ENCODE data around the gene FZR1.

FZR1 gene

GRCh38 chr19:3474010-3474409, 32.1 kb upstream of the FZR1 start:
- DNase-seq (ENCODE audit: low read depth in 2 of 2) = no peak

- no peak for DNase-seq (ENCODE audit: low read depth in 2 of 2)
These were observed 31.5 kb upstream of the FZR1 start for GRCh38 chr19:3474614-3475013.

- DNase-seq (ENCODE audit: low read depth in 2 of 2) = no peak
These were observed 30.7 kb upstream of the FZR1 start for GRCh38 chr19:3475449-3475848.

- DNase-seq (ENCODE audit: low read depth in 2 of 2) = no peak
These were observed 29.3 kb upstream of the FZR1 start for GRCh38 chr19:3476830-3477229.

GRCh38 chr19:3477506-3477905, 28.6 kb upstream of the FZR1 start:
- no peak for DNase-seq (ENCODE audit: low read depth in 2 of 2)

GRCh38 chr19:3477951-3478350, 28.2 kb upstream of the FZR1 start:
- DNase-seq (ENCODE audit: low read depth in 2 of 2) = no peak

GRCh38 chr19:3478409-3479176, 27.5 kb upstream of the FZR1 start:
- DNase-seq (ENCODE audit: low read depth in 2 of 2) = no peak

- DNase-seq (ENCODE audit: low read depth in 2 of 2) = peak in 1 of 2 donors; percentile 28
These were observed 26.8 kb upstream of the FZR1 start for GRCh38 chr19:3479177-3479833.

- DNase-seq (ENCODE audit: low read depth in 2 of 2) = peak in 1 of 2 donors; percentile 26
These were observed 26.3 kb upstream of the FZR1 start for GRCh38 chr19:3479834-3480215.

GRCh38 chr19:3480383-3481091, 25.6 kb upstream of the FZR1 start, which contains the start of gene SMIM24:
TSS of gene SMIM24 (minus strand) at chr19:3480525. CDS start at chr19:3480463, 62 bp downstream.
- no peak for DNase-seq (ENCODE audit: low read depth in 2 of 2)

- DNase-seq (ENCODE audit: low read depth in 2 of 2) = no peak
These were observed 24.6 kb upstream of the FZR1 start for GRCh38 chr19:3481241-3482090.

GRCh38 chr19:3482507-3483225, 23.4 kb upstream of the FZR1 start:
- DNase-seq (ENCODE audit: low read depth in 2 of 2) = no peak

- no peak for DNase-seq (ENCODE audit: low read depth in 2 of 2)
These were observed 22.9 kb upstream of the FZR1 start, which contains the start of gene SMIM44 for GRCh38 chr19:3483226-3483628. TSS of gene SMIM44 (minus strand) at chr19:3483441. CDS start at chr19:3483403, 38 bp downstream.

GRCh38 chr19:3491396-3492119, 14.6 kb upstream of the FZR1 start:
- no peak for DNase-seq (ENCODE audit: low read depth in 2 of 2)

GRCh38 chr19:3492131-3492839, 13.8 kb upstream of the FZR1 start:
- no peak for DNase-seq (ENCODE audit: low read depth in 2 of 2)

GRCh38 chr19:3492919-3493318, 13.2 kb upstream of the FZR1 start:
- DNase-seq (ENCODE audit: low read depth in 2 of 2) = no peak

GRCh38 chr19:3493651-3494050, 12.5 kb upstream of the FZR1 start:
- no peak for DNase-seq (ENCODE audit: low read depth in 2 of 2)

- peak in 1 of 2 donors; percentile 41 for DNase-seq (ENCODE audit: low read depth in 2 of 2)
These were observed 12.1 kb upstream of the FZR1 start for GRCh38 chr19:3494051-3494450.

- DNase-seq (ENCODE audit: low read depth in 2 of 2) = peak in 1 of 2 donors; percentile 27
These were observed 11.6 kb upstream of the FZR1 start for GRCh38 chr19:3494559-3494958.

Measured in stimulated activated CD8-positive, alpha-beta memory T cell treated with anti-CD3 and anti-CD28 coated beads, Interleukin-2, amount 100 ng/mL, for 48 hours (primary cell).